Fibroblast of the aortic adventitia (primary cell): ENCODE data around the gene GIMAP2. TPM values are rescaled to one million over a fixed set of nuclear protein-coding genes. Genes with fewer than 3 reads are reported as not detected.
"Not testable (repeated sequence)": the region's sequence is repeated elsewhere in the genome, so short reads cannot be mapped to it uniquely, and the experiment has no call there.

Source experiments
- DNase-seq: peaks from one replicate; pipeline ENCODE4 v3.0.0-alpha.2; 2010; ENCODE audit warnings: low read depth
- H3K4me3 ChIP-seq: 2 replicates; pipeline ENCODE4 v1.5.1; 2011; ENCODE audit warnings: low read depth, mild to moderate bottlenecking, control low read depth, low read length, moderate library complexity
- total RNA-seq: library from RNA; depleted of rRNA; stranded (reverse); fragments of >200 nt; gene quantifications from 2 replicates; pipeline ENCODE4 v1.2.3, GENCODE V29; 2012; ENCODE audit warnings: low replicate concordance
- TF ChIP-seq, protein P1 (sequence below): IDR thresholded peaks from 2 replicates; pipeline ENCODE4 v1.5.1; 2011; ENCODE audit warnings: mild to moderate bottlenecking, low read length, control low read depth, inconsistent platforms; ENCODE audit not compliant: insufficient read depth

Gene GIMAP2
- total RNA-seq, 1 donor: 0.27 TPM

DNA sequence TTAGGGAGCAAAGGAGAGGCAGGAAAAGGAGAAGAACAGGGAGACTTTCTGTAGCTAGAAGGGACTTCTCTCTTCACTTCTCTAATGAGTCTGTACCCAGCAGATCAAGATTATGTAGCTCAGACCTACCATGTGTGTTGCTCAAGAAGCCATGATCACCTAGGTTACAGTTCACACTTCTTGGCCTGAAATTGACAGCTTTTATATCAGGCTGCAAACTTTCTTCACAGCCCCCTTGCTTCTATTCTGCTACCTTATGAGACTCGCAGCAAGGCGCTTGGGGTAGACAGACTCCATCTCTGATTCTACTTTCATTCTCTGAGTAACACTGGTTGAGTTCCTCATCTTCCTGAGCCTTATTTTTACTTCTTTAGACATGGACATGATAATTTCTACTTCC is 19.6 kb upstream of the GIMAP2 start:
- DNase-seq: no peak
- TF ChIP-seq, protein P1, sequence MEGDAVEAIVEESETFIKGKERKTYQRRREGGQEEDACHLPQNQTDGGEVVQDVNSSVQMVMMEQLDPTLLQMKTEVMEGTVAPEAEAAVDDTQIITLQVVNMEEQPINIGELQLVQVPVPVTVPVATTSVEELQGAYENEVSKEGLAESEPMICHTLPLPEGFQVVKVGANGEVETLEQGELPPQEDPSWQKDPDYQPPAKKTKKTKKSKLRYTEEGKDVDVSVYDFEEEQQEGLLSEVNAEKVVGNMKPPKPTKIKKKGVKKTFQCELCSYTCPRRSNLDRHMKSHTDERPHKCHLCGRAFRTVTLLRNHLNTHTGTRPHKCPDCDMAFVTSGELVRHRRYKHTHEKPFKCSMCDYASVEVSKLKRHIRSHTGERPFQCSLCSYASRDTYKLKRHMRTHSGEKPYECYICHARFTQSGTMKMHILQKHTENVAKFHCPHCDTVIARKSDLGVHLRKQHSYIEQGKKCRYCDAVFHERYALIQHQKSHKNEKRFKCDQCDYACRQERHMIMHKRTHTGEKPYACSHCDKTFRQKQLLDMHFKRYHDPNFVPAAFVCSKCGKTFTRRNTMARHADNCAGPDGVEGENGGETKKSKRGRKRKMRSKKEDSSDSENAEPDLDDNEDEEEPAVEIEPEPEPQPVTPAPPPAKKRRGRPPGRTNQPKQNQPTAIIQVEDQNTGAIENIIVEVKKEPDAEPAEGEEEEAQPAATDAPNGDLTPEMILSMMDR: no peak
- H3K4me3 ChIP-seq: no peak overlapping the region

- DNase-seq: no peak
- TF ChIP-seq, protein P1: no peak
- no peak overlapping the region for H3K4me3 ChIP-seq
These were observed 19.1 kb upstream of the GIMAP2 start for GRCh38 chr7:150666412-150666811.

- DNase-seq: no peak
- TF ChIP-seq, protein P1: no peak
- no peak overlapping the region for H3K4me3 ChIP-seq
These were observed 17.0 kb upstream of the GIMAP2 start for GRCh38 chr7:150668472-150668911.

GRCh38 chr7:150668977-150669376 is 16.5 kb upstream of the GIMAP2 start:
- DNase-seq: no peak
- H3K4me3 ChIP-seq: no peak overlapping the region
- TF ChIP-seq, protein P1: no peak

DNA sequence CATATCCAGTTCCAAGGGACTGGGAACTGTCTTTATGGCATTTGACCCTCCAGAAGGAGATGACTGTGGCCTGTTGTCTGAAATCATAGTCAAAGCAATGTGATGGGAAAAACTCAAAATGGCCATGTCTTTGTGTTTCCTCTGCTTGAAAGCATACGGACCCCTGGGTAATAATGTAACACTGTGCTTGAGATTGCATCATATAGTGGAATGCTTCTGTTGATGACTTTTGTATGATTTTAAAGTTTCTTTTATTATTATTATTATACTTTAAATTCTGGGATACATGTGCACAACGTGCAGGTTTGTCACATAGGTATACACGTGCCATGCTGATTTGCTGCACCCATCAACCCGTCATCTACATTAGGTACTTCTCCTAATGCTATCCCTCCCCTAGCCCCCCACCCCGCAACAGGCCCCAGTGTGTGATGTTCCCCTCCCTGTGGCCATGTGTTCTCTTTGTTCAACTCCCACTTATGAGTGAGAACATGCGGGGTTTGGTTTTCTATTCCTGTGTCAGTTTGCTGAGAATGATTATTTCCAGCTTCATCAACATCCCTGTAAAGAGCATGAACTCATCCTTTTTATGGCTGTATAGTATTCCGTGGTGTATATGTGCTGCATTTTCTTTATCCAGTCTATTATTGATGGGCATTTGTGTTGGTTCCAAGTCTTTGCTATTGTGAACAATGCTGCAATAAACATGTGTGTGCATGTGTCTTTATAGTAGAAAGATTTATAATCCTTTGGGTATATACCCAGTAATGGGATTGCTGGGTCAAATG is 13.5 kb upstream of the GIMAP2 start:
- DNase-seq: not testable (repeated sequence)

DNA sequence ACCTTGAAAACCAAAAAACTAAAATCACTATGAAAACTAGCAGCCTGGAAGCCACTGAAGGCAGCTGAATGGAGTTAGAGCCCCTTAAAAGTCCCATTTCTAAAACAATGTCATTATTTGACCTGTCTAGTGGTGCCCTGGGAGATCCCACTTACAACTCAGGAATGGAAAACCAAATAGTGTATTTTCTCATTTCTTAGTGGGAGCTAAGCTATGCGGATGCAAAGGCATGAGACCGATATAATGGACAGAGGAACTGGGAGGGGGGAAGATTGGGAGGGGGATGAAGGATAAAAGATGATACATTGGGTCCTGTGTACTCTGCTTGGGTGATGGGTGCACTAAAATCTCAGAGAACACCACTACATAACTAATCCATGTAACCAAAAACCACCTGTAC is 9.8 kb upstream of the GIMAP2 start:
- H3K4me3 ChIP-seq: no peak overlapping the region
- TF ChIP-seq, protein P1: no peak
- no peak for DNase-seq

More for the DNA sequence above, 13.5 kb upstream of the GIMAP2 start:
- H3K4me3 ChIP-seq: not testable (repeated sequence)

DNA sequence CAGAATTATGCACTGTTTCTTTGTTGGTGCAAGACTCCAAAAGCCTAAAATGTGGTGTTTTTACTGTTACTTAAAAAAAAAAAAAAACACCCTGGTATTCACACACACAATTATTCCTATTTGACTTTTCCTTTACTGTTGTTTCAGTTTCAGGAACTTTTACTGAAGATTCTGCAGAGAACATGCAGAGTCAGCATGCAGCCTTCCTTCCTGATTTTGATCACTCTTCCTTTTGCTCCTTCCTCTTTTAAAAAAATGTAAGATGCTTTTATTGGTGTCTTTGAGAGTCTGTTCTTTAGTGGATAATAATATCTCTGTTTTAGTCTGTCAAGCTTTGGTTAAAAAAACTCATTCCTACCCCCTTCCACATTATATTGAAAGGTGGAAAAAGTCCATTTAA is 9.2 kb upstream of the GIMAP2 start:
- not testable (repeated sequence) for DNase-seq, H3K4me3 ChIP-seq

- not testable (repeated sequence) for H3K4me3 ChIP-seq, DNase-seq
These were observed 8.7 kb upstream of the GIMAP2 start for GRCh38 chr7:150676854-150677253.

DNA sequence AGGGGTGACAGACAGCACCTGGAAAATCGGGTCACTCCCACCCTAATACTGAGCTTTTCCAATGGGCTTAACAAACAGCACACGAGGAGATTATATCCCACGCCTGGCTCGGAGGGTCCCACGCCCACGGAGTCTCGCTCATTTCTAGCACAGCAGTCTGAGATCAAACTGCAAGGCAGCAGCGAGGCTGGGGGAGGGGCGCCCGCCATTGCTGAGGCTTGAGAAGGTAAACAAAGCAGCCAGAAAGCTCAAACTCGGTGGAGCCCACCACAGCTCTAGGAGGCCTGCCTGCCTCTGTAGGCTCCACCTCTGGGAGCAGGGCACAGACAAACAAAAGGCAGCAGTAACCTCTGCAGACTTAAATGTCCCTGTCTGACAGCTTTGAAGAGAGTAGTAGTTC is 6.9 kb upstream of the GIMAP2 start:
- DNase-seq, H3K4me3 ChIP-seq: not testable (repeated sequence)

- not testable (repeated sequence) for H3K4me3 ChIP-seq, DNase-seq
These were observed 5.1 kb upstream of the GIMAP2 start for GRCh38 chr7:150680364-150680763.
